ENCODE data around the gene PDK2.
A peak's percentile ranks its signal among the peaks of the same experiment; 100 is the strongest.

PDK2 gene

DNA sequence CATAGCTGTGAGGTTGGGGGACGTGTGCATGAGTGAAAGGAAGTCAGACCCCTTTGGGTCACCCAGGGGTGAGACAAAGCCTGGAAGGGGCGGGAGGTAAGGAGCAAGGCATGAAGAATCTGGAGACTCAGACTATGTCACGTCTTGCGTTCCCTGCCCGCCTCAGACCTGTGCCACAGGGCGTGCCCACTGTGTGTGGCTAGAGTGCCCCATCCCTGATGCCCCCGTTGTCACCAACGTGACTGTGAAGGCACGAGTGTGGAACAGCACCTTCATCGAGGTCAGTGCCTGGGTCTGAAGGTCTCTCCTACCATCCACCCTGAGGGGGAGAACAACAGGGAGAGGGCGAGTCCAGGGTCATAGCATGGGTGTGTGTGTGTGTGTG is 15.1 kb upstream of the PDK2 start:
- no peak for DNase-seq

DNA sequence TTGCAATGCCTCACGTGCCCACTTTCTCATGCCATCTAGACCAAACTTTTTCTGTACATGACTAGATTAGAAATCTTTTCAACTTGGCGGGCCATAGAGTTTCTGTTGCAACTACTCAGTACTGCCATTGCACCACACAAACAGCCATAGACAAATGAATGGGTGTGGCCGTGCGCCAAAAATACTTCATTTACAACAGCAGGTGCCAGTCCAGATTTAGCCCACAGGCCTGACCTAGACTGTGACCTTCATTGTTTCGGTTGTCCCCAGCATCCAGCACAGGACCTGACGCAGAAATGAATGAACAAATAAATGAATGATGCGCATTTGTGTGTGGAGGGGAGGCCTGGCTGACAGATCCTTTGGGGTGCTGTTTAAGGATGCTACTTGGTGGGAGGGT is 14.3 kb upstream of the PDK2 start:
- DNase-seq = no peak

DNA sequence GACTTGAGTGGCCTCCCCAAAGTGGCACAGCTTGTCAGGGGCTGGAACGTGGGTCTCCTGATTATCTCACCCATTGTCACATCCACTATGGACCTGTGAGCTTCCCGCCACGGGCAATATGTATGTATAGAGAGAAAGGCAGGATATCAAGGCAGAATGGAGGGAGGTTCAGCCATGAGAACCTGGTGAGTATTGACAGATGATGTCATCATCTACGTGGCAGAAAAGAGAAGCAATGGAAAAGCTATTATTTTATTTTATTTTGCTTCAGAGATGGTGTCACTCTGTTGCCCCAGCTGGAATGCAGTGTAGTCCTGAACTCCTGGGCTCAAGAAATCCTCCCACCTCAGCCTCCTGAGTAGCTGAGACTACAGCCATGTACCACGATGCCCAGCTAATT is 13.4 kb upstream of the PDK2 start:
- DNase-seq = no peak

DNA sequence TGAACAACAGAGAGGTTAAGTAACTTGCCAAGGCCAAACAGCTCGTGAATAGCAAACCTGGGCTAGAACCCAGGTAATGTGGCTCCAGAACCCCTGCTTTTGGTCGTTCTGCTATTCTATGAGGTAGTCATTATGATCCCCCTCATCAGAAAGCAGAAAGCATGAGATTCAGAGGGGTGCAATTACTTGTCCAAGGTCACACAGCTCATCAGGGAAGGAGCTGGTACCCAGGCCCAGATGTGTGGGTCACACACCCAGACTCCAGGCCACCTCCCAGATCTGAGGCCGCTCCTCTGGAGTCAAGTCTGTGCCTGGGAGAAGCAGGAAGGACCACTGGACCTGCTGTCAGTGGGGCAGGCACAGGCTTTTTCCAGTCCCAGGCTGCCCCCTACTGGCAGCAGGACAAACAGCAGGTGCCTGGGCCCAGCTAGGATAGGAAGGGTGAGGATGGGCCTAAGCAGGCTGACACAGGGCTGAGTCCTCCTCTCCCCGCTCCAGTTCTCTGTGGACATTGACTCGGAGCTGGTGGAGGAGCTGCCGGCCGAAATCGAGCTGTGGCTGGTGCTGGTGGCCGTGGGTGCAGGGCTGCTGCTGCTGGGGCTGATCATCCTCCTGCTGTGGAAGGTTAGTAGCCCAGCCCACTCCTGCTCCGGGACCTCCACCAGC is 7.8 kb upstream of the PDK2 start:
- peak; percentile 45 to 67 (median 61) for DNase-seq

DNA sequence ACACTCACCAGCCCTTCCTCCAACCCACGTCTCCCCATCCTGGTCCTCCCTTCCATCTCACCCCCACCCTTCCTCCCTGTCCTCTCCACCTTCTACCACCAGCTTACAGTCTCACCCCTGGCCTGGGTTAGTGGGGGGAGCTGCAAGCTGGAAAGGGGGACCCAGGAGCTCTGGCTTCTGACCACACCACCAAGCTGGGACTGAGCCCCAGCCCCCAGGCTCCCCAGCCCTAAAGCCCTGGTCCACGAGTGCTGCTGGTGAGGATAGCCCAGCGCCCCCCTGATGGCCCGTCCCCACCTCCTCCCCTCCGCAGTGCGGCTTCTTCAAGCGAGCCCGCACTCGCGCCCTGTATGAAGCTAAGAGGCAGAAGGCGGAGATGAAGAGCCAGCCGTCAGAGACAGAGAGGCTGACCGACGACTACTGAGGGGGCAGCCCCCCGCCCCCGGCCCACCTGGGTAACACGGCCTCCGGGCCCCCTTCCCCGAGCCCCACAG is 7.2 kb upstream of the PDK2 start:
- no peak for DNase-seq

DNA sequence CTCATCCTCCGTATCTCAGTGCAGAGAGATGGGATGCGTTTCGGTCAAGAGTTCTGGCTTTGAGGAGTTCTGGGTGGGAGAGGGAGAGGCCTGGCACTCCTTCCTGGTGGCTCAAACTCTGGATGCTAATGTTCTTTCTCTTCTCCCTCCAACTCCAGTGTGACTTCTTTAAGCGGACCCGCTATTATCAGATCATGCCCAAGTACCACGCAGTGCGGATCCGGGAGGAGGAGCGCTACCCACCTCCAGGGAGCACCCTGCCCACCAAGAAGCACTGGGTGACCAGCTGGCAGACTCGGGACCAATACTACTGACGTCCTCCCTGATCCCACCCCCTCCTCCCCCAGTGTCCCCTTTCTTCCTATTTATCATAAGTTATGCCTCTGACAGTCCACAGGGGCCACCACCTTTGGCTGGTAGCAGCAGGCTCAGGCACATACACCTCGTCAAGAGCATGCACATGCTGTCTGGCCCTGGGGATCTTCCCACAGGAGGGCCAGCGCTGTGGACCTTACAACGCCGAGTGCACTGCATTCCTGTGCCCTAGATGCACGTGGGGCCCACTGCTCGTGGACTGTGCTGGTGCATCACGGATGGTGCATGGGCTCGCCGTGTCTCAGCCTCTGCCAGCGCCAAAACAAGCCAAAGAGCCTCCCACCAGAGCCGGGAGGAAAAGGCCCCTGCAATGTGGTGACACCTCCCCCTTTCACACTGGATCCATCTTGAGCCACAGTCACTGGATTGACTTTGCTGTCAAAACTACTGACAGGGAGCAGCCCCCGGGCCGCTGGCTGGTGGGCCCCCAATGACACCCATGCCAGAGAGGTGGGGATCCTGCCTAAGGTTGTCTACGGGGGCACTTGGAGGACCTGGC is 6.0 kb upstream of the PDK2 start:
- DNase-seq = no peak

GRCh38 chr17:50090071-50090470 is 5.1 kb upstream of the PDK2 start:
- DNase-seq = no peak

- no peak for DNase-seq
Measured at GRCh38 chr17:50090971-50091917, 3.9 kb upstream of the PDK2 start.

DNA sequence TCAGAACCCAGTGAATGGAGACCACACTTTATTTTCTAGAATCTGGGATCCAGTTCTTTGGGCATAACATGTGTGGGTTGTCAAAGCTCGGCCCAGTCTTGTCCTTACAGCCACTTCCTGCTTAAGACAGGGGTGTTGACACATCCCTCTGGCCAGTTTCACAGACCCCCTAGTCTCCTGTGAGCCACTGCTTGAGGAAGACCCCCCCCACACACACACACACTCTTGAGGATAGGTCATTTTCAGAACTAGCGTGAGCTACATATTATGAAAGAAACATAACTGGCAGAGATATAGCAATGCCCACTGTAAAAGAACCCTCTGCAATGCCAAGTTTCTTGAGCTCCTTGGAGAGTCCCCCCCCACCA is 3.2 kb upstream of the PDK2 start:
- no peak for DNase-seq

DNA sequence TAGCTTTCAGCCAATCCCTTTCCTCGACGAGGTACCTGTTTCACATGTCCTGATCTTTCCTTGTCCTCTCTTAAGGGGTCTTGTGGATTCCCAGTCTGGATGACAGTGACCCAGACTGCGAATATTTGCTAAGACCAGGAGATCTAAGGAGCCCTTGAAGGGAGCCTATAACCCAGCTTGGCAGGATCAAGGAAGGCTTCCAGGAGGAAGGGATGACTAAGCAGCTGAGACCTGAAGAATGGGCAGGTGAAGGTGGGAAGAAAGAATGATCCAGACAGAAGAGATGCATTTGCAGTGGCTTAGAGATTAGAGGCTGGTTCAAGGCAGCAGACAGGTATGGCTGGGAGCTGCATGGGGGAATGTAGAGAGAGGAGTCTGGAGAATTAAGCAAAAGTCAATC is 1.9 kb upstream of the PDK2 start:
- DNase-seq = no peak

DNA sequence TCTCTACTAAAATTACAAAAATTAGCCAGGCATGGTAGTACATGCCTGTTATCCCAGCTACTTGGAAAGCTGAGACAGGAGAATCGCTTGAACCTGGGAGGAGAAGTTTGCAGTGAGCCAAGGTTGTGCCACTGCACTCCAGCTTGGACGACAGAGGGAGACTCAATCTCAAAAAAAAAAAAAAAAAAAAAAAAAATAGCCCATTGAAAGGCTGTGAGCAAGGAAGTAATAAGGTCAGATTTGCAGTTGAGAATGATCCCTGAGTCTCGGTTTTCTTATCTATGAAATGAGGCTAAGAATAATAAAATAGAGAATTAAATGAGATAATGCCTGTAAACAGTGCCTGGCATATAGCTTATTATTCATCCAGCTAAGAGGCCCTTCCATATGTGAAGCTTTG is 1.3 kb upstream of the PDK2 start:
- DNase-seq = no peak

- peak; percentile 89 to 95 (median 91) for DNase-seq
Measured at GRCh38 chr17:50094243-50094752, 853 bp upstream of the PDK2 start.

DNA sequence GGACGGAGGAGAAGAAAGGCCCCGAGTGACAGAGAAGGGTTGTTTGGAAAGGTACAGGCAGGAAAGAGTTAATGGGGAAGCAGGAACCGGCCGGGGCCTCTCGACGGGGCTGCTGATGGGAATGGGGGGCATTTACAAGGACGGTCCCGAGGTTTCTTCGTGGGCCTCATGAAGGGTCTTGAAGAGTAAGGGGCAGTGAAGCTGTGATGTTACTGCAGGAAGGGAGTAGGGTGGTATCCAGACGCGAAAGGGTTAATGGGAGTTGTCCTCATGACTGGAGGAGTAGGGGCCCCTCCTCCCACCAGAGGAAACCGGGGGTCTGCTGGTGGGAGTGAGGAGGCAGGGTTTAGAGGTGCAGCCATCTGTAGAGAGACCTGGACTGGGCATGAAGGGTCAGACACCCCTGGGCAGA is 481 bp downstream of the PDK2 start:
- DNase-seq = no peak

DNA sequence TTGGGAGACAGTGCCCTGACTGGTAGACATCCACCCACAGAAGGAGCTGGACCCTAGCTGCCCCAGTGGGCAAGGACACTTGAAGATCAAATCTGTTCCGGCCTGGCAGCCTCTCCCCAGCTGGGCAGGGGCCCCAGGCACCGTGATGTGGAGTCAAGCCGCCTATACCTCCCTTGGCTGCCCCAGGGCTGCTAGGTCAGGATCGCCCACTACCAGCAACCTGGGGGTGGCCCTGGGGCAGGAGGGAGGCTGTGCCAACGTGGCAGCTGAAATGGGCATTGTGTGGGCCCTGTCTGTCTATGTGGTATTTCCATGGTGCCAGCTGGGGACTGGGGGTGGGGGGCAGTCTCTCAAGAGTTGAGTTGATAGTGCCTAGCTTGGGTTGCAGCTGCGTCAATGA is 941 bp downstream of the PDK2 start:
- no peak for DNase-seq

DNA sequence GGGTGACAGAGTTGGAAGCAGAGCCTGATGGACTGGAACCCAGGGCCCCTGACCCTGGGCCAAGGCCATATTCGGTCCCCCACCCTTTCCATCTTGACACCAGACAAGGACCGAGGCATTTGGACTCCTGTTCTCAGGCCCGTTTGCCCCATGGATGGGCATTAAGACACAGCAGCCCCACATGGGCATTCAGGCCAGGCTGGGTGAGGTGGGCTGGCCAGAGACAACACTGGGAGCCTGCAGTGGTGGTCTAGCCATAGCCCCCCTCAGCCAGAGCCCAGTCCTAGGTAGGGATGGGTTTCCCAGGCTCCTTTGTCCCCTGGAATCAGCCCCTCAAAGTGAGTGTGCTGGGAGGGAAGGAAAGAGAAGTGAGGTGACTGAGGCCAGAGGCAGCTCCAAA is 1.6 kb downstream of the PDK2 start:
- no peak for DNase-seq

- no peak for DNase-seq
Measured at GRCh38 chr17:50097455-50097854, 2.3 kb downstream of the PDK2 start.

DNA sequence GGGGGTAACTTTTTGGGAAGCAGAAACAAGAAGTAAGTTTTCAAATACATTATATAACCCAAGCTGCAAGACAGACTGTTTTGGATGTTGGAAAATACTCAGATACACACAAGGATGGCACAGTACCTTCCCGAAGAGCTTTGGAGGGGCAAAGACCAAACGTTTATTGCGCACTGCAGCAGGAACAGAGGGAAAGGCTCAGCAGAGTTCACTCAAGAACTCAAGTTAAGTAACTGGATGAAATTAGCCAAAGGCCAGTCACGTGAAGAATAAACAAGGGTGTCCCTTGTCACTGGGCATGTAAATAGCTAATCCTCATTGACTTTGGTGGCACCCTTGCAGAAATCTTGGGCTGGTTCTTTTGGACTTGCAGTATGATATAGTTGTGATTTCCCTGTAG is 2.8 kb downstream of the PDK2 start:
- DNase-seq = no peak

DNA sequence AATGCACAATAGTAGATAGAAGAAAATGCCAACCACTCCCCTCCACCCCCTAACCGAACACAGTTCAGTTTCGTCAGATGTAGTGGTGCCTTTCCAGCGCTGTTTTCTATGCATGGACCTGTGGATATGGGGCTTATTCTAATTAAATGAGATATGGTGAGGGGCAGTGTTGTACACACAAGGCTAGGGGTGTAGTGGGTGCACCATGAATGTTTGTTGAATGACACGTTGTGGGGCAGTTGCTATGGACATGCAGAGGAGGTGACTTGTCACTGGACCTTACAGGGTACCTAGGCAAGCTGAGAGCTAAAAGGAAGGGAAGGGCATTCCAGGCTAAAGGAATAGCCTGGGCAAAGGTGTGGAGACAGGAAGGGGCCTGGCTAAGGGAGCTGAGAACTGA is 3.4 kb downstream of the PDK2 start:
- DNase-seq = no peak

DNA sequence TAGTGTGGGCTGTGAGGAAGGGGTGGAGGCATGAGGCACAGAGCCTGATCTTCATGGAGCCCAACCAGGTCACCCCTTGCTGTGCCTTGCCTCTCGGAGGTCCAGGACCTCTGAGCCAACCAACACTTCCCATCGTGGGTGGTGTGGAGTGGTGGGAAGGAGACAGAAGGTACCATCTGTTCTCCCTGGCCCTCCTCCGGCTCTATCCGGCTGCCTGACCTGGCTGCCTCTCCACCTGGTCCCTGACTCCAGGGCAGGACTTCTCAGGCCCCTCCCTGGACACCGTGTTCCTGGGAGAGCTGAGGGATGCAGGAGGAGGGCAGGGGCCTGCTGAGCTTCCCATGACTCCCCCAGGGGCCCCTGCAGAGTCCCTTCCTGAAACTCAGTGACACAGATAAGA is 3.9 kb downstream of the PDK2 start:
- no peak for DNase-seq

DNA sequence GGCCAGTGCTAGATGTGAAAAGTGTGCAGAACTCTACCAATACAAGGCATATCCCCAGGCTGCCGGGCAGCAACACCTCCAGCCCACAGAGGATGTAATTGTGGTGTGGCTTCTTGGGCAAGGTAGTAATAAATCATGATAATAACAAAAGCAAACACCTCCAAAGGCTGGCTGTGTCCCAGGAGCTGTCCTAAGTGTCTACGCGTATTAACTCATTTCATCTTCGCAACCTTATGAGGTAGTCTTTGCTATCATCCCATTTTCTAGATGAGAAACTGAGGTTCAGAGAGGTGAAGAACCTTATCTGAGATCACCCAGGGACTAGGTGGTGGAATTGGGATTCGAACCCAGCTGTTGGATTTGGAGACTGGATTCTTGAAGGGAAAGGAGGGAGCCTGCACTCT is 5.3 kb downstream of the PDK2 start:
- no peak for DNase-seq

GRCh38 chr17:50100921-50101345 is 5.8 kb downstream of the PDK2 start:
- DNase-seq = no peak

- no peak for DNase-seq
Measured at GRCh38 chr17:50101346-50102163, 6.4 kb downstream of the PDK2 start.

All from activated naive CD4-positive, alpha-beta T cell (primary cell).